ENCODE measurements around the gene CBX7. TPM values are rescaled to one million over a fixed set of nuclear protein-coding genes. Genes with fewer than 3 reads are reported as not detected.

CBX7 gene
- total and polyA plus RNA-seq, 4 donors: 2.2 to 21.8 (median 14.9) TPM

DNA sequence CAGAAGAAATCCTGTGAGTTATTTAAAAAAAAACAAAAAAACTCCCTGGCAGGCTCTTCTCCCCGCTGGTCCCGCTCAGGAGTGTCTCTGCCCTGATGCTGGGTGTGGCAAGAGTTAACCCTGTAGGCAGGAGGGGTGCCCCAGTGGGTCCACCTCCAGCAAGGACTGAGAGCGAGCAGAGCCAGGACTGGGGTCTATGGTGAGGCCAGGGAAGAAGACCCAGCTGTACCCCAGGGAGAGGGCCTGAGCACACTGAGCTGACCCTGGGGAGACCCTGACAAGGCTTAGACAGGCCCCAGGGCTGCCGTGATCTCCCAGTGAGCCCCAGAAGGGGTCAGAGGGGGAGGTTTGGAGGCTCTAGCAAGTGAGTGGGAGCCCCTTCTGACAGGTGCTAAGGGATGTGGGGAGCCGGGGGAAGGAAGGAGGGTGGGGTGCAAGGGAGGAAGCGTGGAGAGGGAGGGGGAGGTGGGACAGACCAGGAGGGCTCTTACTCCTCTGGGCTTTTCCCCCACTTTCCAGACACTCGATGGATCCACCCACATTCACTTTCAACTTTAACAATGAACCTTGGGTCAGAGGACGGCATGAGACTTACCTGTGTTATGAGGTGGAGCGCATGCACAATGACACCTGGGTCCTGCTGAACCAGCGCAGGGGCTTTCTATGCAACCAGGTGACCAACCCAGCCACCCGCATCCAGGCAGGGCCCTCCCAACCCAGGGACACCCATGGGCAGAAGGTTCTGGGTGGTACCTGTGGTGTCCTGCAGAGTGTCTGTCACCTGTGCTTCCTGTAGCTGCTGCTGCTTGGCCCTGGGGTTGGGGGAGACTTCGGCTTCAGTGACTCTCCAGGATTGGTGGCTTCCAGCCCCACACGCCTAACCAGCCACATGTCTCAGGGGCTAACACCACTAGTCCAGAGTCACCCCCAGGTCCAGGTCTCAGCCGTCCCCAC lies 69.0 kb downstream of the CBX7 start:
- H3K27me3 ChIP-seq (ENCODE audit: control insufficient read depth in 4 of 4, insufficient read depth in 4 of 4, low read length in 3 of 4): no peaks in the 10 kb centered on the region
- no peaks in the 10 kb centered on the region for H3K4me1 ChIP-seq (ENCODE audit: control insufficient read depth in 4 of 4, insufficient read depth in 4 of 4, low read length in 3 of 4)
- TF ChIP-seq FOXA2 (IDR thresholded peaks at IDR 0.05) (no peak), JUND (IDR thresholded peaks at IDR 0.05) (no peak), TAF1 (conservative IDR thresholded peaks at IDR 0.05) (no peak), EGR1 (IDR thresholded peaks at IDR 0.05; ENCODE audit: low read depth in 2 of 2) (no peak), RXRA (IDR thresholded peaks at IDR 0.05) (no peak), GABPA (IDR thresholded peaks at IDR 0.05 in 1 of 2, conservative IDR thresholded peaks at IDR 0.05 in 1 of 2) (no peak), HNF4G (IDR thresholded peaks at IDR 0.05) (no peak), YY1 (IDR thresholded peaks at IDR 0.05) (no peak), HNF4A (conservative IDR thresholded peaks at IDR 0.05) (no peak), RAD21 (IDR thresholded peaks at IDR 0.05) (no peak), FOXA1 (IDR thresholded peaks at IDR 0.05) (no peak), NR2F2 (IDR thresholded peaks at IDR 0.05) (no peak), SP1 (IDR thresholded peaks at IDR 0.05) (no peak)
- TF ChIP-seq, protein P1, sequence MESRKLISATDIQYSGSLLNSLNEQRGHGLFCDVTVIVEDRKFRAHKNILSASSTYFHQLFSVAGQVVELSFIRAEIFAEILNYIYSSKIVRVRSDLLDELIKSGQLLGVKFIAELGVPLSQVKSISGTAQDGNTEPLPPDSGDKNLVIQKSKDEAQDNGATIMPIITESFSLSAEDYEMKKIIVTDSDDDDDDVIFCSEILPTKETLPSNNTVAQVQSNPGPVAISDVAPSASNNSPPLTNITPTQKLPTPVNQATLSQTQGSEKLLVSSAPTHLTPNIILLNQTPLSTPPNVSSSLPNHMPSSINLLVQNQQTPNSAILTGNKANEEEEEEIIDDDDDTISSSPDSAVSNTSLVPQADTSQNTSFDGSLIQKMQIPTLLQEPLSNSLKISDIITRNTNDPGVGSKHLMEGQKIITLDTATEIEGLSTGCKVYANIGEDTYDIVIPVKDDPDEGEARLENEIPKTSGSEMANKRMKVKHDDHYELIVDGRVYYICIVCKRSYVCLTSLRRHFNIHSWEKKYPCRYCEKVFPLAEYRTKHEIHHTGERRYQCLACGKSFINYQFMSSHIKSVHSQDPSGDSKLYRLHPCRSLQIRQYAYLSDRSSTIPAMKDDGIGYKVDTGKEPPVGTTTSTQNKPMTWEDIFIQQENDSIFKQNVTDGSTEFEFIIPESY (IDR thresholded peaks at IDR 0.05): no peak
- TF ChIP-seq, protein P2, sequence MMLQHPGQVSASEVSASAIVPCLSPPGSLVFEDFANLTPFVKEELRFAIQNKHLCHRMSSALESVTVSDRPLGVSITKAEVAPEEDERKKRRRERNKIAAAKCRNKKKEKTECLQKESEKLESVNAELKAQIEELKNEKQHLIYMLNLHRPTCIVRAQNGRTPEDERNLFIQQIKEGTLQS (IDR thresholded peaks at IDR 0.05): no peak
- TF ChIP-seq, protein P3, sequence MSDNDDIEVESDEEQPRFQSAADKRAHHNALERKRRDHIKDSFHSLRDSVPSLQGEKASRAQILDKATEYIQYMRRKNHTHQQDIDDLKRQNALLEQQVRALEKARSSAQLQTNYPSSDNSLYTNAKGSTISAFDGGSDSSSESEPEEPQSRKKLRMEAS (IDR thresholded peaks at IDR 0.05): no peak
- TF ChIP-seq, protein P4, sequence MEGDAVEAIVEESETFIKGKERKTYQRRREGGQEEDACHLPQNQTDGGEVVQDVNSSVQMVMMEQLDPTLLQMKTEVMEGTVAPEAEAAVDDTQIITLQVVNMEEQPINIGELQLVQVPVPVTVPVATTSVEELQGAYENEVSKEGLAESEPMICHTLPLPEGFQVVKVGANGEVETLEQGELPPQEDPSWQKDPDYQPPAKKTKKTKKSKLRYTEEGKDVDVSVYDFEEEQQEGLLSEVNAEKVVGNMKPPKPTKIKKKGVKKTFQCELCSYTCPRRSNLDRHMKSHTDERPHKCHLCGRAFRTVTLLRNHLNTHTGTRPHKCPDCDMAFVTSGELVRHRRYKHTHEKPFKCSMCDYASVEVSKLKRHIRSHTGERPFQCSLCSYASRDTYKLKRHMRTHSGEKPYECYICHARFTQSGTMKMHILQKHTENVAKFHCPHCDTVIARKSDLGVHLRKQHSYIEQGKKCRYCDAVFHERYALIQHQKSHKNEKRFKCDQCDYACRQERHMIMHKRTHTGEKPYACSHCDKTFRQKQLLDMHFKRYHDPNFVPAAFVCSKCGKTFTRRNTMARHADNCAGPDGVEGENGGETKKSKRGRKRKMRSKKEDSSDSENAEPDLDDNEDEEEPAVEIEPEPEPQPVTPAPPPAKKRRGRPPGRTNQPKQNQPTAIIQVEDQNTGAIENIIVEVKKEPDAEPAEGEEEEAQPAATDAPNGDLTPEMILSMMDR (IDR thresholded peaks at IDR 0.05; ENCODE audit: low read depth, low read length, missing input control): no peak
- TF ChIP-seq, protein P5, sequence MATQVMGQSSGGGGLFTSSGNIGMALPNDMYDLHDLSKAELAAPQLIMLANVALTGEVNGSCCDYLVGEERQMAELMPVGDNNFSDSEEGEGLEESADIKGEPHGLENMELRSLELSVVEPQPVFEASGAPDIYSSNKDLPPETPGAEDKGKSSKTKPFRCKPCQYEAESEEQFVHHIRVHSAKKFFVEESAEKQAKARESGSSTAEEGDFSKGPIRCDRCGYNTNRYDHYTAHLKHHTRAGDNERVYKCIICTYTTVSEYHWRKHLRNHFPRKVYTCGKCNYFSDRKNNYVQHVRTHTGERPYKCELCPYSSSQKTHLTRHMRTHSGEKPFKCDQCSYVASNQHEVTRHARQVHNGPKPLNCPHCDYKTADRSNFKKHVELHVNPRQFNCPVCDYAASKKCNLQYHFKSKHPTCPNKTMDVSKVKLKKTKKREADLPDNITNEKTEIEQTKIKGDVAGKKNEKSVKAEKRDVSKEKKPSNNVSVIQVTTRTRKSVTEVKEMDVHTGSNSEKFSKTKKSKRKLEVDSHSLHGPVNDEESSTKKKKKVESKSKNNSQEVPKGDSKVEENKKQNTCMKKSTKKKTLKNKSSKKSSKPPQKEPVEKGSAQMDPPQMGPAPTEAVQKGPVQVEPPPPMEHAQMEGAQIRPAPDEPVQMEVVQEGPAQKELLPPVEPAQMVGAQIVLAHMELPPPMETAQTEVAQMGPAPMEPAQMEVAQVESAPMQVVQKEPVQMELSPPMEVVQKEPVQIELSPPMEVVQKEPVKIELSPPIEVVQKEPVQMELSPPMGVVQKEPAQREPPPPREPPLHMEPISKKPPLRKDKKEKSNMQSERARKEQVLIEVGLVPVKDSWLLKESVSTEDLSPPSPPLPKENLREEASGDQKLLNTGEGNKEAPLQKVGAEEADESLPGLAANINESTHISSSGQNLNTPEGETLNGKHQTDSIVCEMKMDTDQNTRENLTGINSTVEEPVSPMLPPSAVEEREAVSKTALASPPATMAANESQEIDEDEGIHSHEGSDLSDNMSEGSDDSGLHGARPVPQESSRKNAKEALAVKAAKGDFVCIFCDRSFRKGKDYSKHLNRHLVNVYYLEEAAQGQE (IDR thresholded peaks at IDR 0.05): no peak
- no peak overlapping the region for H3K4me3 ChIP-seq (ENCODE audit: low read depth in 1 of 3, low read length in 3 of 3)
- 88% methylated on average over 14 of the region's 14 CpGs for WGBS
- no peak overlapping the region for H3K27ac ChIP-seq (ENCODE audit: low read depth in 1 of 2, low read length in 2 of 2)
- no peaks in the 10 kb centered on the region for H3K9me3 ChIP-seq (ENCODE audit: control insufficient read depth in 4 of 4, low read length in 3 of 4)
- no peak for DNase-seq (ENCODE audit: low spot score)
- H3K9ac ChIP-seq (ENCODE audit: low read depth in 1 of 2, low read length in 2 of 2): no peak overlapping the region
- no peaks in the 10 kb centered on the region for H3K36me3 ChIP-seq (ENCODE audit: control insufficient read depth in 4 of 4, insufficient read depth in 3 of 4, low read depth in 1 of 4, low read length in 3 of 4)
